Transverse colon (tissue), 4 donors: ENCODE measurements around the gene BLID.

ENCODE experiments used
- CTCF ChIP-seq, 5 experiments: fragments of 200-600 bp in 3 of 5; fragments of 450-650 bp in 2 of 5; sonication (generic) in 3 of 5; IDR thresholded peaks; 1 replicate in 2 of 5; 2 replicates in 3 of 5; pipeline ENCODE4 v1.5.1; 2016 to 2017; ENCODE audit warnings: antibody characterized with exemption in 5 of 5, inconsistent platforms in 3 of 5, mild to moderate bottlenecking in 2 of 5, moderate library complexity in 1 of 5
- EP300 ChIP-seq: sonication (generic); formaldehyde crosslinking; IDR thresholded peaks from one replicate; pipeline ENCODE4 v1.6.1; 2017; ENCODE audit warnings: antibody characterized with exemption, low read depth
- POLR2A ChIP-seq: fragments of 450-650 bp; IDR thresholded peaks from one replicate; pipeline ENCODE4 v1.6.1; 2016; ENCODE audit warnings: antibody characterized with exemption, mild to moderate bottlenecking, moderate library complexity
- POLR2AphosphoS5 ChIP-seq, 3 donors: sonication (generic); formaldehyde crosslinking; IDR thresholded peaks; one replicate each; pipeline ENCODE4 v1.6.1; 2016; ENCODE audit warnings: antibody characterized with exemption in 3 of 3

GRCh38 chr11:122122179-122122578, 6.2 kb upstream of the BLID start:
- no peak for TF ChIP-seq CTCF (IDR thresholded peaks at IDR 0.05)
- no peak for TF ChIP-seq EP300
- TF ChIP-seq POLR2AphosphoS5 (IDR thresholded peaks at IDR 0.05): no peak
- TF ChIP-seq POLR2A: no peak
